BLaER1 (cell line): ENCODE results near the gene TUBG2.
A peak's percentile ranks its signal among the peaks of the same experiment; 100 is the strongest.
"Not testable (repeated sequence)": the region's sequence is repeated elsewhere in the genome, so short reads cannot be mapped to it uniquely, and the experiment has no call there.

ENCODE experiments used
- H3K27ac ChIP-seq: shearing (Covaris generic); formaldehyde crosslinking; 2 replicates; pipeline ENCODE4 v1.8.1; 2022
- H3K27me3 ChIP-seq: shearing (Covaris generic); formaldehyde crosslinking; 2 replicates; pipeline ENCODE4 v1.8.1; 2022
- H3K36me3 ChIP-seq: shearing (Covaris generic); formaldehyde crosslinking; 2 replicates; pipeline ENCODE4 v1.8.1; 2022
- H3K4me1 ChIP-seq: shearing (Covaris generic); formaldehyde crosslinking; 2 replicates; pipeline ENCODE4 v1.8.1; 2022
- H3K4me2 ChIP-seq: shearing (Covaris generic); formaldehyde crosslinking; 2 replicates; pipeline ENCODE4 v1.8.1; 2022
- H3K4me3 ChIP-seq: shearing (Covaris generic); formaldehyde crosslinking; 2 replicates; pipeline ENCODE4 v1.8.1; 2022
- H3K9ac ChIP-seq: shearing (Covaris generic); formaldehyde crosslinking; 2 replicates; pipeline ENCODE4 v1.8.1; 2022
- H3K9me3 ChIP-seq: shearing (Covaris generic); formaldehyde crosslinking; 2 replicates; pipeline ENCODE4 v1.8.1; 2022
- H4K20me1 ChIP-seq: shearing (Covaris generic); formaldehyde crosslinking; 2 replicates; pipeline ENCODE4 v1.8.1; 2022
- Cebpa-rat ChIP-seq: shearing (Covaris generic); IDR thresholded peaks from 2 replicates; pipeline ENCODE4 v1.8.1; 2022

Gene TUBG2

GRCh38 chr17:42659079-42659931, at the start of gene TUBG2:
TSS of gene TUBG2 (plus strand) at chr17:42659284. CDS start at chr17:42659504, 220 bp downstream.
- Histone ChIP-seq H3K4me1 (peaks cover 26% of the 10 kb centered on the region), H3K36me3 (peaks cover 30% of the 10 kb centered on the region), H3K27ac (peak within 1 kb of the TSS; percentile 19; the same call in 1 of the 2 replicates), H4K20me1 (no peaks in the 10 kb centered on the region), H3K4me3 (peak within 1 kb of the TSS; percentile 69), H3K27me3 (no peaks in the 10 kb centered on the region), H3K9ac (peak within 1 kb of the TSS; percentile 78), H3K9me3 (no peaks in the 10 kb centered on the region), H3K4me2 (peak within 1 kb of the TSS; percentile 87)
- no peak for TF ChIP-seq Cebpa-rat

- not testable (repeated sequence) for H3K27me3 ChIP-seq, H3K9me3 ChIP-seq
- Histone ChIP-seq H3K4me1 (peaks cover 38% of the 10 kb centered on the region), H3K4me2 (peak overlapping the region; percentile 84), H4K20me1 (peaks cover 39% of the 10 kb centered on the region), H3K27ac (peak overlapping the region; percentile 88), H3K36me3 (peaks cover 35% of the 10 kb centered on the region), H3K9ac (peak overlapping the region; percentile 94), H3K4me3 (peak overlapping the region; percentile 98)
These were observed 49.0 kb upstream of the TUBG2 start for GRCh38 chr17:42609814-42610801.

- no peak overlapping the region for H3K27ac ChIP-seq
- H3K4me1 ChIP-seq: peaks cover 32% of the 10 kb centered on the region
- peaks cover 20% of the 10 kb centered on the region for H4K20me1 ChIP-seq
- H3K9ac ChIP-seq: no peak overlapping the region
- peaks cover 46% of the 10 kb centered on the region for H3K36me3 ChIP-seq
- H3K9me3 ChIP-seq: no peaks in the 10 kb centered on the region
- H3K4me2 ChIP-seq: no peak overlapping the region
- H3K4me3 ChIP-seq: no peak overlapping the region
- no peaks in the 10 kb centered on the region for H3K27me3 ChIP-seq
- TF ChIP-seq Cebpa-rat: no peak
These were observed 47.1 kb upstream of the TUBG2 start for GRCh38 chr17:42612013-42612412.

- Histone ChIP-seq H3K4me2 (no peak overlapping the region), H3K36me3 (peaks cover 46% of the 10 kb centered on the region), H3K27ac (no peak overlapping the region), H3K4me1 (peaks cover 36% of the 10 kb centered on the region), H3K9me3 (no peaks in the 10 kb centered on the region), H3K27me3 (no peaks in the 10 kb centered on the region), H4K20me1 (peaks cover 2% of the 10 kb centered on the region), H3K4me3 (no peak overlapping the region), H3K9ac (no peak overlapping the region)
- TF ChIP-seq Cebpa-rat: no peak
These were observed 45.3 kb upstream of the TUBG2 start for GRCh38 chr17:42613699-42614295.

- H3K9ac ChIP-seq: peak overlapping the region; percentile 64
- peak overlapping the region; percentile 79 for H3K27ac ChIP-seq
- no peaks in the 10 kb centered on the region for H3K27me3 ChIP-seq
- H3K4me2 ChIP-seq: peak overlapping the region; percentile 84
- no peaks in the 10 kb centered on the region for H4K20me1 ChIP-seq
- H3K36me3 ChIP-seq: peaks cover 32% of the 10 kb centered on the region
- no peak for TF ChIP-seq Cebpa-rat
- no peaks in the 10 kb centered on the region for H3K9me3 ChIP-seq
- peaks cover 47% of the 10 kb centered on the region for H3K4me1 ChIP-seq
- H3K4me3 ChIP-seq: peak overlapping the region; percentile 36
These were observed 41.1 kb upstream of the TUBG2 start for GRCh38 chr17:42617956-42618431.

- H3K9ac ChIP-seq: peak overlapping the region; percentile 64
- no peaks in the 10 kb centered on the region for H4K20me1 ChIP-seq
- peak overlapping the region; percentile 79 for H3K27ac ChIP-seq
- H3K4me3 ChIP-seq: peak overlapping the region; percentile 36
- peak overlapping the region; percentile 84 for H3K4me2 ChIP-seq
- H3K27me3 ChIP-seq: no peaks in the 10 kb centered on the region
- peaks cover 47% of the 10 kb centered on the region for H3K4me1 ChIP-seq
- no peaks in the 10 kb centered on the region for H3K9me3 ChIP-seq
- TF ChIP-seq Cebpa-rat: no peak
- H3K36me3 ChIP-seq: peaks cover 26% of the 10 kb centered on the region
These were observed 40.5 kb upstream of the TUBG2 start for GRCh38 chr17:42618442-42619150.

- not testable (repeated sequence) for H3K27ac ChIP-seq, H3K36me3 ChIP-seq, H3K4me2 ChIP-seq, H3K9me3 ChIP-seq, H3K4me3 ChIP-seq, H4K20me1 ChIP-seq, H3K9ac ChIP-seq, H3K27me3 ChIP-seq
- H3K4me1 ChIP-seq: peaks cover 41% of the 10 kb centered on the region
These were observed 37.1 kb upstream of the TUBG2 start for GRCh38 chr17:42621987-42622386.

- Histone ChIP-seq H3K4me2 (no peak overlapping the region), H3K9me3 (no peaks in the 10 kb centered on the region), H3K27me3 (no peaks in the 10 kb centered on the region), H3K4me3 (no peak overlapping the region), H3K4me1 (peaks cover 28% of the 10 kb centered on the region), H3K36me3 (no peaks in the 10 kb centered on the region), H3K27ac (no peak overlapping the region), H3K9ac (no peak overlapping the region), H4K20me1 (no peaks in the 10 kb centered on the region)
- TF ChIP-seq Cebpa-rat: no peak
These were observed 35.8 kb upstream of the TUBG2 start for GRCh38 chr17:42623271-42623670.
